ENCODE measurements around the gene CERS3.
"Not testable (repeated sequence)": the region's sequence is repeated elsewhere in the genome, so short reads cannot be mapped to it uniquely, and the experiment has no call there.

CERS3 gene

GRCh38 chr15:100463515-100463914 lies 65.2 kb downstream of the CERS3 start:
- no peak for DNase-seq

DNA sequence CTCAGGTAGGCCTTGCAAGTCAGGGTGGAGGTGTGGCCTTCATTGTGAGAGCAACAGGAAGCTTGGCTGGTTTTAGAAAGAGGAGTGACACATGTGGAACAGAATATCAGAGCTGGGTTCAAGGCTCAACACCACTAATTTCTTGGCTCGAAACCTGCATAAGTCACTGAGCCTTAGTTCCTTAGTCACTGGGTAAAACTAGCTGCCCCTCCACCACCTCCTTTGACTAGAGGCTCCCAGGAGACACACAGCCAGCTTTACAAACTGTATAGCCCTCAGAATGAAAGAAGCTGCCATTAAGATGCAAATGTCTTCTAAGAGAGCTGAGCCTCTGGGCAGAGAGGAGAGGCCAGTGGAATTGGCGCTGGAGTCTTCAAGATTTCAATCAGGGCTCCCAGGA lies 67.7 kb downstream of the CERS3 start:
- DNase-seq: no peak

DNA sequence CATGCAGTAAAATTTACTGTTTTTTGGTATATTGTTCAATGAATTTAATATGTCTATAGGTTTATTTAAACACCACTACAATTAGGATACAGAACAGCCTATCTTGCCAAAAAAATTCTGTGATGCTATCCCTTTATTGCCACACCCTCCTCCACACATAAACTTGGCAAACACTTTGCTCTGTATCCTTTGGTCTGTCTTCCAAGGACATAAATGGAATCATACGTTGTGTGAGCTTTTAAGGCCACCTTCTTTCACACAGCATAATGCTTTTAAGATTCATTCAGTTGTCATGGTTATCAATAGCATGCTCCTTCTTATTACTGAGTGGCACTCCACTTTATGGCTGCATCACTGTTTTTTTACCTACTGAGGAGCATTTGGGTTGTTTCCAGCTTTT lies 71.5 kb downstream of the CERS3 start:
- DNase-seq: peak; percentile 12

GRCh38 chr15:100454148-100454547 lies 74.6 kb downstream of the CERS3 start:
- DNase-seq: no peak

- no peak for DNase-seq
These were observed 80.3 kb downstream of the CERS3 start for GRCh38 chr15:100448481-100448880.

DNA sequence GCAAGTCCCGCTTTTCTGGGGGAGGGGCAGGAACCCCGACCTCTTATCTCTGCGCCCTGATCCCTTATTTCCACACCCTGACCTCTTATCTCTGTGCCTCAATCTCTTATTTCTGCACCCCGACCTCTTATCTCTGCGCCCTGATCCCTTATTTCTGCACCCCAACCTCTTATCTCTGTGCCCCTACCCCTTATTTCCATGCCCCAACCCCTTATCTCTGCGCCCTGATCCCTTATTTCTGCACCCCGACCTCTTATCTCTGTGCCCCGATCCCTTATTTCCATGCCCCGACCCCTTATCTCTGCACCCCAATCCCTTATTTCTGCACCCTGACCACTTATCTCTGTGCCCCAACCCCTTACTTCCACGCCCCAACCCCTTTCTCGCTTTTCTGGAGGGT lies 87.7 kb downstream of the CERS3 start:
- not testable (repeated sequence) for DNase-seq

DNA sequence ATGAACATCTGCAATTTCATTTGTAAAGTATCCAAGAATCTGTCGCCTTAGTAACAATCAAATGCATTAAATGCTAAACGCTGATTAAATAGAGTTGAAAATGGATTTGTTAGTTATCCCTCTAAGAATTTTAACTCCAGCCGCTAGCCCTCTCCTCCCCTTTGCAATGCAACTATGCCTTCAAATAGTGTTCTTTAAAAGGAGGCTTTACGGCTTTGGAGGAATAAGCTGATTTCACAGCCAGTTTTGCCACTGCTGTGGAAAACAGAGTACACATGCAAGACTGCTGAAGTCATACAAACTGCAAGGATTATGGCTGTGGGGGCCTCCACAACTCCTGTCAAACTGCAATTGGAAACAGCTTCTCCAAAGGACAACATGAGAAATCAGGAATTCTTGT lies 89.2 kb downstream of the CERS3 start:
- DNase-seq: no peak

- no peak for DNase-seq
These were observed 90.2 kb downstream of the CERS3 start for GRCh38 chr15:100438570-100438969.

DNA sequence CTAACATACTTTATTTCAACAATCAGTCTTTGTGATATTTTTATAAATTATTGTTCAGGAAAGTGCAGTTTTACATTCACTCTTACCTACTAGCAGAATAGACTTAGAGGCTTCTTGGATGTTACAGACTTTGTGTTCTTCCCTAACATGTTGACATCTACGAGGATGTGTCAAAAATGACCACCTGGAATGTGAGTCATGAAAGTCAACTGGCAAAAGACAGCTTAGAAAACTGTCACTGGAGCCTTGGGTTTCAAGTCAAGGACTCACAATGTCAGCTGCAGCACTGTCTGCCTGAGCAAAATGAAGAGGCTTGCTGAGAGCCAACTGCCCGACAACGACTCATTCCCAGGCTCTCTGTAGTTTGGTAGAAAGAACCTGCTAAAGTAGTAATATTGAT lies 91.5 kb downstream of the CERS3 start:
- no peak for DNase-seq

DNA sequence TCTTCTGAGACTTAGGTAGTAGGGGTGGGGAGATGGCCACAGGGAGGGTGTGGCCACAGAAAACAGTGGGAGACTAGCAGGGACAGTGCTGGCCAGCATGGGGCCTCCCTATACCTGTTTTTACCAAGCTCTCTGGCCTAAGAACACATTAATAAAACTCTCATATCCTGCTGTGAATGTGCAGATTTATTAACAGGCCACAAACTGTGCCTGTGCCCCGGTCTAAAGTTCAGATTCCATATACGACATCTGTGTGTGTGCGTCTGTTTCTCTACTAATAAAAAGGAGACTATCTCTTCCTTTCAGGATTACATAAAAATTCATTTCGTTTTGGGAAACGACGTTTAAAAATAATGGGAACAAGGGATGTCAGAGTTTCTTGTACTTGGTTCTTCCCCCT lies 94.2 kb downstream of the CERS3 start:
- DNase-seq: no peak

GRCh38 chr15:100434038-100434437 lies 94.7 kb downstream of the CERS3 start:
- no peak for DNase-seq

DNA sequence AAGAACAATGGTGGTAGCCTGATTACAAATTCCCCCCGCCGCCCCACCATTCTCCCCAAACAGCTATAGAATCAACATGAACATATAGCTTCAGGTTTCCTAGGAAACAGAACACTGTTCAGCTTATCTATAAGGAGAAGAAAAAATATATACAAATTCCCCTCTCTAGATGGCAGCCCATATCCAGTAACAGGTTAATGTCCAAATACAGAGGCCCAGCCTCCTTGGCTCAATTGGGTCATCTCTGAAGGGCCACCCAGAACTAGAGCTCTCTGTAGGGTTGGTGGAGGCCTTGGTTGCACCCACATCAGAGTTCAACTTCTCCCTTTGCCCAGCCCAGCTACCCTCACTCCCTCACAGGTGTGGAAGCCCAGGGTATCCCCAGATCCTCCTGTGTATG lies 95.4 kb downstream of the CERS3 start:
- DNase-seq: no peak

- DNase-seq: no peak
These were observed 98.3 kb downstream of the CERS3 start for GRCh38 chr15:100430411-100430810.

DNA sequence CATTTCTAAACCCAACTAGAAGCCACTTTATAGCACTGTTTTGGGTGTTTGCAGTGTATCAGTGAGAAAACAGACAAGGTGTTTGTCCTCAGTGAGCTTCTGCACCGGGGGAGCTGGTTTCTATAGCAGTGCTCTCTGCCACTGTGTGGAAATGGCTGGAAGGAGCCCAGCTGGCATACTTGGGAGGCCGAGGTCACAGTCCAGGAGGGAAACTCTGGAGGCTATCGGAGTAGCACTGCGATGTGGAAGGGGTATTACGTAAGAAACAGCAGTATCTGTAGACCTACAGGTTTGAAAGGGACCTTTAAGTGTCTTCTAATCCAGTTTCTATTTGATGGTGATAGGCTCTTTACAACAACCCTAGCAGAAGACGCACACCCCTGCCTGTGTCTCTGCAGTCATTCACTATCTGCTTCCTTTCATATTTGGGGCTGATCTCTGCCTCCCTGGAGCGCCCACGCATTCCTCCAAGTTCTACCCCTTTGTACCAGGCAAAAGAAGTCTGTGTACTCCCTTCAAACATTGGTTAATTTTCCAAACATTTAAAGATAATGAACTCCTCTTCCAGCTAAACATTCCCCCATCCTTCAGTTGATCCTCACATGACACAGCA lies 99.5 kb downstream of the CERS3 start:
- no peak for DNase-seq

GRCh38 chr15:100426937-100427336 lies 101.8 kb downstream of the CERS3 start:
- DNase-seq: no peak

GRCh38 chr15:100405179-100405578 lies 123.6 kb downstream of the CERS3 start:
- no peak for DNase-seq

GRCh38 chr15:100400996-100401395 lies 127.8 kb downstream of the CERS3 start:
- DNase-seq: no peak

- no peak for DNase-seq
These were observed 133.9 kb downstream of the CERS3 start for GRCh38 chr15:100394736-100395440.

DNA sequence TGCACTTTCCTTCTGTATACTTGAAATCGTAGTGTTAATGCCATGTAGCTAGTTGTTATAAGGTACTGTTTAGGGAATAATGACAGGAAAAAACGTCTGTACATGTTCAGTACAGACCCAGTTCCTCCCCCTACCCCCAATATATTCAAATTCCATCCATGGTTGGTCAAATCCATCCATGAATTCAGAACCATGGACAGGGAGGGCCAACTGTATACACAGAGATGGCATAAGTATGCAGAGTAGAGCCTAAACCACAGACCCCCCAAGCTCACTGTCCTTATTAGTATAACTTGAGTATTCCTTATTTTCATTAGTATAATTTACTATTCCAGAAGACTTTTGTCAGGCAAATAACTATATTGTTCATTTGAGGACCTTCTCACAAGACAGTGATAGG lies 135.7 kb downstream of the CERS3 start:
- DNase-seq: no peak

GRCh38 chr15:100385300-100386050 lies 143.3 kb downstream of the CERS3 start:
- DNase-seq: no peak

DNA sequence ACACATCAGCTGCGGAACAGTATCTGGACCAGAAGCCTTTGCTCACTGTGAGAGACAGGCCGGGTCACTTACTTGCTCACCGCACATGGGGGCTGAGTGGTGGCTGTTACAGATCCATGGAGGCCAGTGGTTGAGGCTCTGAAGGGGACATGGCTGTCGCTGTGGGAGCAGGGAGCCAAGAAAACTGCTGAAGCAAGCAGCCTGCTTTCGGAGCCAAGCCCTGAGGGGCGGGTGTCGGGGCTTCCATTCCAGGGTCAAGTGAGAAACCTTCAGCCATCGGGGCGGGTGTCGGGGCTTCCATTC lies 144.7 kb downstream of the CERS3 start:
- DNase-seq: no peak

DNA sequence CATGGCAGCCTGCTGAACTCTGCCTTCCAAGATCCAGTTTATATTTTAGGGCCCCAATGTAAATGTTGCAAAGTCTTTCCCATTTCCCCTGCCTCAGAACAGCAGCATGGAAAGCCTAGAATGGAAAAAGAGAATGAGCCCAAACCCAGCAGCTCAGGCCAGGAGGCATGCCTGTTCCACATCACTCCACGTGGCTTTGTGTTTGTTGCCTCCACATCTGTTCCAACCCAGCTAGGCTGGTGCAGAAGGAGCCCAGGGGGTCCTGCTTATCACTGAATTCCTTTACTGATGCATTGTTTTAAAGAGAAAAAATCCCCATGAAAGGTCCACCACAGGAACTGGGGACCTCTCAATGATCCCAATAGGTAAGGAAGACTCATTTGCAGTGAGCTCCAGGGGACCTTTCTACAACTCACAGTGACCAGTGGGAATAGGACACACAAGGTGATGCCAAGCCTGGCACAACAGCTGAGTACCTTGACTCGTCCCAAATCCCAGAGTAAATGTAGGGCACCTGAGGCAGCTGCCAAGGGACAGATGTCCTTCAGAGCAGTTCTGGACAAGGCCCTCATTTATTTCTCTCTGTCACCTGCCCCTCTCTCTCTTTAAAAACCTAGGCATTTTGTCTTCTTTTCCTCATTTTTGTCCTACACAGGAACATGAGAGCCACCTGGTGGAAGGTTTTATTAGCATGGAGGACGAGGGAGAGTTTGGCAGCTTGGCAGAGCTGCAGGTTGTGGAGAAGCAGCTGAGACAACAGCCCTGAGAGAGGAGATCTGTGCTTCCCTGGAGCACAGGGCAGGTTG lies 145.2 kb downstream of the CERS3 start:
- DNase-seq: peak; percentile 20

DNA sequence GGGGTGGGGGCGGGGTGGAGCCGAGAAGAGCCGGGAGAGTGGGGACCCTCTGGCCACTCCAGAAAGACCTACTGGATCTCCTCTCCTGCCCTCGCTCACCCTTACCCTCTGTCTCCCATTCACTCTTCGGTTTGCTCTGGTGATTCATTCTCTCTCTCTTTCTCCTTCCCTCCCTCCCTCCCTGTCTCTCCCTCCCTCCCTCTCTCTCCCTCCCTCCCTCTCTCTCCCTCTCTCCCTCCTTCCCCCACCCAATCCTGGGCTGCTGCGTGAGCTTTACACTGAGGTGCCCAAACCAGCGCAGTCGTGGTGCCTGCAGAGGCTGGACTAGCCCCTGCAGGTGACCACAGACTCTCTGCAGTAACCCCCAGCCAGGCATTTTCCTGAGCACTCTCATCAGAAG lies 154.8 kb downstream of the CERS3 start:
- no peak for DNase-seq

Measured in retina (tissue), 1 donor.